Testis (tissue), 2 donors: Measurements from ENCODE around the gene ERCC1.

Experiments
- CTCF ChIP-seq, 3 experiments: fragments of 450-650 bp in 2 of 3; fragments of 200-600 bp in 1 of 3; sonication (generic) in 1 of 3; IDR thresholded peaks; one replicate each; pipeline ENCODE4 v1.5.1; 2016 to 2019; ENCODE audit warnings: antibody characterized with exemption in 3 of 3, mild to moderate bottlenecking in 2 of 3, moderate library complexity in 1 of 3
- POLR2A ChIP-seq: fragments of 450-650 bp; IDR thresholded peaks from one replicate; pipeline ENCODE4 v1.6.1; 2017; ENCODE audit warnings: antibody characterized with exemption, mild to moderate bottlenecking, moderate library complexity

- TF ChIP-seq POLR2A (no peak), CTCF (IDR thresholded peaks at IDR 0.05) (no peak)
These were observed 17.3 kb upstream of the ERCC1 start for GRCh38 chr19:45440873-45441654.
